Lower leg skin (tissue), 3 donors: Measurements from ENCODE around the gene ETV5.

Experiments used
- POLR2A ChIP-seq, 2 donors: fragments of 450-650 bp; IDR thresholded peaks; one replicate each; pipeline ENCODE4 v1.6.1; 2016 to 2017; ENCODE audit warnings: antibody characterized with exemption in 2 of 2, mild to moderate bottlenecking in 1 of 2, moderate library complexity in 1 of 2
- TF ChIP-seq, protein P1 (sequence below), 3 donors: fragments of 450-650 bp; IDR thresholded peaks; one replicate each; pipeline ENCODE4 v1.5.1; 2016; ENCODE audit warnings: antibody characterized with exemption in 3 of 3, mild to moderate bottlenecking in 3 of 3, moderate library complexity in 2 of 3

DNA sequence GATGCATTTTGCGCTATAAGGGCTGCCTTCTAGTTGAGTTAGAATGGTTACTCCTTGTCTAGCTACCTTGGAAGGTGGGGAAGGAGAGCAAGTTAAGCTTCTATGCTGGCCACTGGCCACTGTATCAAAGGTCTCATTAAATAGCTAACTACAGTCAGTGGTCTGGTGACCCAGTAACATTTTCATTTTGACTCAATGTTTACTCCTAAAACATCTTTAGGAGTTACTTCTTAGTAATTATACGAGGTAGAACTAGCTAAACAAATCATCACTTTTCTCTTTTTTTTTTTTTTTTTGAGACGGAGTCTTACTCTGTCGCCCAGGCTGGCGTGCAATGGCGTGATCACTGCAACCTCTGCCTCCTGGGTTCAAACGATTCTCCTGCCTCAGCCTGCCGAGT, 26.7 kb downstream of the ETV5 start:
- TF ChIP-seq POLR2A (IDR thresholded peaks at IDR 0.05), result no peak
- TF ChIP-seq, protein P1, sequence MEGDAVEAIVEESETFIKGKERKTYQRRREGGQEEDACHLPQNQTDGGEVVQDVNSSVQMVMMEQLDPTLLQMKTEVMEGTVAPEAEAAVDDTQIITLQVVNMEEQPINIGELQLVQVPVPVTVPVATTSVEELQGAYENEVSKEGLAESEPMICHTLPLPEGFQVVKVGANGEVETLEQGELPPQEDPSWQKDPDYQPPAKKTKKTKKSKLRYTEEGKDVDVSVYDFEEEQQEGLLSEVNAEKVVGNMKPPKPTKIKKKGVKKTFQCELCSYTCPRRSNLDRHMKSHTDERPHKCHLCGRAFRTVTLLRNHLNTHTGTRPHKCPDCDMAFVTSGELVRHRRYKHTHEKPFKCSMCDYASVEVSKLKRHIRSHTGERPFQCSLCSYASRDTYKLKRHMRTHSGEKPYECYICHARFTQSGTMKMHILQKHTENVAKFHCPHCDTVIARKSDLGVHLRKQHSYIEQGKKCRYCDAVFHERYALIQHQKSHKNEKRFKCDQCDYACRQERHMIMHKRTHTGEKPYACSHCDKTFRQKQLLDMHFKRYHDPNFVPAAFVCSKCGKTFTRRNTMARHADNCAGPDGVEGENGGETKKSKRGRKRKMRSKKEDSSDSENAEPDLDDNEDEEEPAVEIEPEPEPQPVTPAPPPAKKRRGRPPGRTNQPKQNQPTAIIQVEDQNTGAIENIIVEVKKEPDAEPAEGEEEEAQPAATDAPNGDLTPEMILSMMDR (IDR thresholded peaks at IDR 0.05), result no peak
